NCI-H1417 treated with DMSO at 0.1 percent for 48 hours (cell line): ENCODE data around the gene BIRC2.
A peak's percentile ranks its signal among the peaks of the same experiment; 100 is the strongest.

ENCODE experiments used
- DNase-seq: peaks from one replicate; lab custom pipeline; 2025; lab: John Stamatoyannopoulos, UW

The BIRC2 gene

GRCh38 chr11:102402548-102402947 is 55.5 kb downstream of the BIRC2 start:
- no peak for DNase-seq

GRCh38 chr11:102405501-102405900 is 58.5 kb downstream of the BIRC2 start:
- DNase-seq = no peak

GRCh38 chr11:102406099-102406498 is 59.1 kb downstream of the BIRC2 start:
- DNase-seq = no peak

GRCh38 chr11:102407901-102408300 is 60.9 kb downstream of the BIRC2 start:
- DNase-seq = no peak

- DNase-seq = no peak
Observed at GRCh38 chr11:102408339-102408738, 61.3 kb downstream of the BIRC2 start.

GRCh38 chr11:102410382-102410784 is 63.4 kb downstream of the BIRC2 start:
- DNase-seq = no peak

GRCh38 chr11:102411142-102411541 is 64.1 kb downstream of the BIRC2 start:
- no peak for DNase-seq

- DNase-seq = no peak
Observed at GRCh38 chr11:102413497-102413896, 66.5 kb downstream of the BIRC2 start.

GRCh38 chr11:102414559-102414958 is 67.5 kb downstream of the BIRC2 start:
- no peak for DNase-seq

GRCh38 chr11:102415304-102415916 is 68.4 kb downstream of the BIRC2 start:
- DNase-seq = no peak

GRCh38 chr11:102416976-102417375 is 70.0 kb downstream of the BIRC2 start:
- no peak for DNase-seq

GRCh38 chr11:102419181-102419580 is 72.2 kb downstream of the BIRC2 start:
- DNase-seq = no peak

GRCh38 chr11:102420547-102420946 is 73.5 kb downstream of the BIRC2 start:
- DNase-seq = no peak

GRCh38 chr11:102421261-102421660 is 74.2 kb downstream of the BIRC2 start:
- peak; percentile 97 for DNase-seq

- DNase-seq = no peak
Observed at GRCh38 chr11:102422817-102423712, 76.1 kb downstream of the BIRC2 start.

- DNase-seq = no peak
Observed at GRCh38 chr11:102423936-102424335, 76.9 kb downstream of the BIRC2 start.

GRCh38 chr11:102426000-102426399 is 79.0 kb downstream of the BIRC2 start:
- DNase-seq = no peak

GRCh38 chr11:102426570-102426969 is 79.6 kb downstream of the BIRC2 start:
- DNase-seq = no peak

- DNase-seq = no peak
Observed at GRCh38 chr11:102427068-102427467, 80.1 kb downstream of the BIRC2 start.
